Coronary artery (tissue), 2 donors: ENCODE data around the gene RLN1.

ENCODE experiments used
- DNase-seq: peaks from one replicate; pipeline ENCODE4 v3.0.0-alpha.2; 2017; ENCODE audit warnings: low spot score
- H3K27ac ChIP-seq, 2 donors: fragments of 200-600 bp; sonication (generic); one replicate each; pipeline ENCODE4 v1.5.1; 2016 to 2019
- H3K4me3 ChIP-seq: fragments of 200-600 bp; sonication (generic); 2 replicates; pipeline ENCODE4 v1.5.1; 2016; ENCODE audit warnings: mild to moderate bottlenecking, moderate library complexity
- CTCF ChIP-seq: fragments of 200-600 bp; sonication (generic); IDR thresholded peaks from one replicate; pipeline ENCODE4 v1.5.1; 2019; ENCODE audit warnings: antibody characterized with exemption

Gene RLN1

GRCh38 chr9:5292141-5292540, 47.5 kb downstream of the RLN1 start:
- no peak for DNase-seq
- Histone ChIP-seq H3K4me3 (no peak overlapping the region), H3K27ac (no peak overlapping the region)
- no peak for TF ChIP-seq CTCF

DNA sequence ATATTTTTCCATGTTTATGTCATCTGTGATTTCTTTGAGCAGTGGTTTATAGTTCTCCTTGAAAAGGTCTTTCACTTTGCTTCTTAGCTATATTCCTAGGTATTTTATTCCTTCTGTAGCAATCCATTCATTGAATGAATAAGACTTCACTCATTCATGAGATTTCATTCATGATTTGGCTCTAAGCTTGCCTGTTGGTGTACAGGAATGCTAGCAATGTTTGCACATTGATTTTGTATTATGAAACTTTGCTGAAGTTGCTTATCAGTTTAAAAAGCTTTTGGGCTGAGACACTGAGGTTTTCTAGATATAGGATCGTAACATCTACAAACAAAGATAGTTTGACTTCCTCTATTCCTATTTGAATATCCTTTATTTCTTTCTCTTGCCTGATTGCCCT, 51.1 kb downstream of the RLN1 start:
- no peak overlapping the region for H3K27ac ChIP-seq
- no peak for TF ChIP-seq CTCF
- no peak overlapping the region for H3K4me3 ChIP-seq
- no peak for DNase-seq

DNA sequence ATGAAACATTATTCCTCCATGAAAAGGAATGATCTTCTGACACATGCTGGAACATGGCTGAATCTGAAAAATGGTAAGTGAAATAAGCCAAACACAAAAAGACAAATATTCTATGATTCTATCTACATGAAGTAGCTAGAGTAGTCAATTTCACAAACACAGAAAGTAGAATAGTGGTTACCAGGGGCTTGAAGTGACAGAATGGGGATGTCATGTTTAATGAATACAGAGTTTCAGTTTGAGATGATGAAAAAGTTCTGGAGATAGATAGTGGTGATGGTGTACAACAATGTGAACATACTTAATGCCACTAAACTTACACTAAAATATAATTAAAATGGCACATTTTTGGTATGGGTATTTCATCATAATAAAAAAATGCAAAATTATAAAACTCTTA, 53.4 kb downstream of the RLN1 start:
- Histone ChIP-seq H3K4me3 (no peak overlapping the region), H3K27ac (no peak overlapping the region)
- DNase-seq = no peak
- TF ChIP-seq CTCF = no peak
